Measurements from ENCODE around the gene ZDHHC14. TPM values are rescaled to one million over a fixed set of nuclear protein-coding genes. Genes with fewer than 3 reads are reported as not detected.

ZDHHC14 gene
- total and polyA plus RNA-seq, 4 donors = 4.3 to 18.3 (median 8.9) TPM

DNA sequence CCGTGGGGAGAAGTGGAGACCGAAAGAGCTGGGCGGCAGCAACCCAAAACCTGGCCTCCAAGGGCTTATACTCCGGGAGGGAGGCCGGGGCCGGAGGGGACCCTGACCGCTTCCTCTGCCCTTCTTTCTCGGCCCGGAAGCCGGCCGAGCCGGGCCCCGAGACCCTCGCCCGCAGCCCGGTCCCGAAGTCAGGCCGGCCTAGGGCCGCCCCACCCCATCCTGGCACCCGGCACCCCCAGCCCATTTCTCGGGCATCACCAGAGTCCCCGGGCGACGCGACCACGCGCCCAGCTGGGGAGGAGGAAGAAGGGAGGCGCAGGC, 572 bp upstream of the ZDHHC14 start:
- WGBS, 2 donors = 0% methylated on average over 28 of the region's 28 CpGs
- H3K4me1 ChIP-seq (ENCODE audit: control insufficient read depth in 5 of 5, insufficient read depth in 5 of 5, low read length in 5 of 5) = peaks cover 0 to 24% (median 4%) of the 10 kb centered on the region in 5 donors
- no peaks in the 10 kb centered on the region for H3K27me3 ChIP-seq (ENCODE audit: control insufficient read depth in 3 of 3, insufficient read depth in 3 of 3, low read length in 2 of 3)
- H3K9me3 ChIP-seq (ENCODE audit: control insufficient read depth in 4 of 4, insufficient read depth in 3 of 4, low read length in 3 of 4) = no peaks in the 10 kb centered on the region
- H3K9ac ChIP-seq (ENCODE audit: insufficient read depth in 1 of 2, low read length in 2 of 2) = no peak overlapping the region
- ATAC-seq (ENCODE audit: insufficient read depth, low FRiP score) (peak; percentile 1), DNase-seq (no peak)
- H3K27ac ChIP-seq (ENCODE audit: low read depth in 1 of 2, low read length in 1 of 2) = peak overlapping the region; percentile 87 to 96
- TF ChIP-seq, protein P1, sequence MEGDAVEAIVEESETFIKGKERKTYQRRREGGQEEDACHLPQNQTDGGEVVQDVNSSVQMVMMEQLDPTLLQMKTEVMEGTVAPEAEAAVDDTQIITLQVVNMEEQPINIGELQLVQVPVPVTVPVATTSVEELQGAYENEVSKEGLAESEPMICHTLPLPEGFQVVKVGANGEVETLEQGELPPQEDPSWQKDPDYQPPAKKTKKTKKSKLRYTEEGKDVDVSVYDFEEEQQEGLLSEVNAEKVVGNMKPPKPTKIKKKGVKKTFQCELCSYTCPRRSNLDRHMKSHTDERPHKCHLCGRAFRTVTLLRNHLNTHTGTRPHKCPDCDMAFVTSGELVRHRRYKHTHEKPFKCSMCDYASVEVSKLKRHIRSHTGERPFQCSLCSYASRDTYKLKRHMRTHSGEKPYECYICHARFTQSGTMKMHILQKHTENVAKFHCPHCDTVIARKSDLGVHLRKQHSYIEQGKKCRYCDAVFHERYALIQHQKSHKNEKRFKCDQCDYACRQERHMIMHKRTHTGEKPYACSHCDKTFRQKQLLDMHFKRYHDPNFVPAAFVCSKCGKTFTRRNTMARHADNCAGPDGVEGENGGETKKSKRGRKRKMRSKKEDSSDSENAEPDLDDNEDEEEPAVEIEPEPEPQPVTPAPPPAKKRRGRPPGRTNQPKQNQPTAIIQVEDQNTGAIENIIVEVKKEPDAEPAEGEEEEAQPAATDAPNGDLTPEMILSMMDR (IDR thresholded peaks at IDR 0.05; ENCODE audit: control extremely low read depth, extremely low read depth) = no peak
- H3K36me3 ChIP-seq (ENCODE audit: control insufficient read depth in 4 of 4, insufficient read depth in 4 of 4, low read length in 4 of 4) = no peaks in the 10 kb centered on the region
- H3K4me3 ChIP-seq = peak overlapping the region; percentile 92

DNA sequence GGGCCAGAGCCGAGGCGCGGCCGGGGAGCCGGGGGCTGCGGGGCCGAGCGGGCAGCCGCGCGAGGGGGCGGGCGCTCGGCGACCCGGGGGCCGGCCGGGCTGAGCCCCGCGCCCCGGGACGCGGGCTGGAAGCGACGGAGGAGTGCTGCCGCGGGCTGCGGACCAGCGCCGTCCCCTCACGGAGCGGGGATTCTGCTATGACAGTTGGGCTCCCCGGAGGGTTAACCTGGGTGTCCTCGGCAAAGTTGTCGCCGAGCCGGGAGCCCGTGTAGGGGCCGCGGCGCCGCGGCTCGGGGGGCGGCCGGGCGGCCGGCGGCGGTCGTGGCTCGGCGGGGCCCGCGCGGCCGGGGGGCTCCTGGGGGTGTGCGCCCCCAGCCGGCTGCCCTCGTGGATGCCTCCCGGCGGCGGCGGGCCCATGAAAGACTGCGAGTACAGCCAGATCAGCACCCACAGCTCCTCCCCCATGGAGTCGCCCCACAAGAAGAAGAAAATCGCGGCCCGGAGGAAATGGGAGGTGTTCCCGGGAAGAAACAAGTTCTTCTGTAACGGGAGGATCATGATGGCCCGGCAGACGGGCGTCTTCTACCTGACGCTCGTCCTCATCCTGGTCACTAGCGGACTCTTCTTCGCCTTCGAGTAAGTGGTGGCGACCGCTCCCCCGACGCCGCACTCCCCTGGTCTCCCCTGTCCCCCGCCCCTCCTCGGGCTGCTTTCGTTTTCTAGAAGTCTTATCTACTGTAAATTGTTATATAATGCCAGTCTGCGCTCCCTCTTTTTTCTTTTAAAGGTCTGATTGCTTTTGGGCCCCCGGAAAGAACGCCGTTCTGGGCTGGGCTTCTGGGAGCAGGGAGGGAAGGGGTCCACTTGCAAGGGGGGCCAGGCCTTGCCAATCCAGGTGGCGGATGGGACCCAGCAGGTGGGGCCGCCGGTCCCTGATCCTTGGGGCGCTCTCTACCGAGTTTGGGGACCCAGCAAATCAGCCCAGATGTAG, 936 bp downstream of the ZDHHC14 start:
- 1% methylated on average over 63 to 96 of the region's 96 CpGs for WGBS, 2 donors
- H3K4me1 ChIP-seq (ENCODE audit: control insufficient read depth in 5 of 5, insufficient read depth in 5 of 5, low read length in 5 of 5) = peaks cover 0 to 24% (median 4%) of the 10 kb centered on the region in 5 donors
- DNase-seq (peak; percentile 63 to 65 (median 64)), ATAC-seq (ENCODE audit: insufficient read depth, low FRiP score) (no peak)
- H3K4me3 ChIP-seq = peak overlapping the region; percentile 92
- H3K9me3 ChIP-seq (ENCODE audit: control insufficient read depth in 4 of 4, insufficient read depth in 3 of 4, low read length in 3 of 4) = no peaks in the 10 kb centered on the region
- H3K9ac ChIP-seq (ENCODE audit: insufficient read depth in 1 of 2, low read length in 2 of 2) = peak overlapping the region in 1 of 2 donors; percentile 69
- peak overlapping the region; percentile 87 to 96 for H3K27ac ChIP-seq (ENCODE audit: low read depth in 1 of 2, low read length in 1 of 2)
- TF ChIP-seq, protein P1 (IDR thresholded peaks at IDR 0.05; ENCODE audit: control extremely low read depth, extremely low read depth) = no peak
- no peaks in the 10 kb centered on the region for H3K36me3 ChIP-seq (ENCODE audit: control insufficient read depth in 4 of 4, insufficient read depth in 4 of 4, low read length in 4 of 4)
- H3K27me3 ChIP-seq (ENCODE audit: control insufficient read depth in 3 of 3, insufficient read depth in 3 of 3, low read length in 2 of 3) = no peaks in the 10 kb centered on the region

DNA sequence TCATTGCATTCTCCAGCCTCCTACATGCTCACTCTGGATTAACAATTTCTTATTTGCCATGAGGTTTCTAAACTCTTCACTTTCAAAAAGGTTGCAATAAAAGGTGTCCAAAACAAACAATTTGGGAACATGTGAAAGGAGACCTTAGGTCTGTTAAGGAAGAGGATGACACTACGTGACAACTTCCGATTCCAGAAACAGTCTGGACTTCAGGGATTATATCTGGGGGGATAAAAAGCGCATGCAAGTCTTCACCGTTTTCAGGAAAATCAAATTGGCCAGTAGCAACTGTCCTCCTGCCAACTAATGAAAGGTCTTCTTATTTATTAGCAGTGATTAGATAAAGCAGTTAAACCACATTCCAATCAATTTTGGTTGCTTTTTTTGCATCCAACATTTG, 1.8 kb downstream of the ZDHHC14 start:
- H3K4me1 ChIP-seq (ENCODE audit: control insufficient read depth in 5 of 5, insufficient read depth in 5 of 5, low read length in 5 of 5) = peaks cover 0 to 24% (median 4%) of the 10 kb centered on the region in 5 donors
- H3K9ac ChIP-seq (ENCODE audit: insufficient read depth in 1 of 2, low read length in 2 of 2) = peak overlapping the region in 1 of 2 donors; percentile 69
- TF ChIP-seq, protein P1 (IDR thresholded peaks at IDR 0.05; ENCODE audit: control extremely low read depth, extremely low read depth) = no peak
- no peak overlapping the region for H3K27ac ChIP-seq (ENCODE audit: low read depth in 1 of 2, low read length in 1 of 2)
- peaks cover 0 to 3% (median 0%) of the 10 kb centered on the region in 4 donors for H3K36me3 ChIP-seq (ENCODE audit: control insufficient read depth in 4 of 4, insufficient read depth in 4 of 4, low read length in 4 of 4)
- WGBS, 2 donors = 65 to 80% methylated on average over 4 of the region's 4 CpGs
- ATAC-seq (ENCODE audit: insufficient read depth, low FRiP score) = no peak
- no peak overlapping the region for H3K4me3 ChIP-seq
- no peaks in the 10 kb centered on the region for H3K27me3 ChIP-seq (ENCODE audit: control insufficient read depth in 3 of 3, insufficient read depth in 3 of 3, low read length in 2 of 3)
- DNase-seq = peak in 2 of 3 donors; percentile 45 to 50
- no peaks in the 10 kb centered on the region for H3K9me3 ChIP-seq (ENCODE audit: control insufficient read depth in 4 of 4, insufficient read depth in 3 of 4, low read length in 3 of 4)

All from lung (tissue), 12 donors.